ENCODE data around the gene CRAT.
"Not testable (repeated sequence)": the region's sequence is repeated elsewhere in the genome, so short reads cannot be mapped to it uniquely, and the experiment has no call there.

DNA sequence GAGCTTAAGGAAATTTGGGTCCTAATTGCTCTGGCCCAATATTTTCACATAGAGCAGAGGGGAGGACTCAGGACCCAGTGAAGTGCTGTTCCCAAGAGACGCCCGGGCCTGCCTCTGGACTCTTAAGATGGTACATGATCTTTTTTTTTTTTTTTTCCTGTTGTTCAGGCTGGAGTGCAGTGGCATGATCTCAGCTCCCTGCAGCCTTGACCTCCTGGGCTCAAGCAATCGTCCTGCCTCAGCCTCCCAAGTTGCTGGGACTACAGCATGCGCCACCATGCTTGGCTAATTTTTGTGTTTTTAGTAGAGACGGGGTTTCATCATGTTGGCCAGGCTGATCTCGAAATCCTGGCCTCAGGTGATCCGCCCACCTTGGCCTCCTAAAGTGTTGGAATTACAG, 19.7 kb upstream of the CRAT start:
- TF ChIP-seq, protein P1, sequence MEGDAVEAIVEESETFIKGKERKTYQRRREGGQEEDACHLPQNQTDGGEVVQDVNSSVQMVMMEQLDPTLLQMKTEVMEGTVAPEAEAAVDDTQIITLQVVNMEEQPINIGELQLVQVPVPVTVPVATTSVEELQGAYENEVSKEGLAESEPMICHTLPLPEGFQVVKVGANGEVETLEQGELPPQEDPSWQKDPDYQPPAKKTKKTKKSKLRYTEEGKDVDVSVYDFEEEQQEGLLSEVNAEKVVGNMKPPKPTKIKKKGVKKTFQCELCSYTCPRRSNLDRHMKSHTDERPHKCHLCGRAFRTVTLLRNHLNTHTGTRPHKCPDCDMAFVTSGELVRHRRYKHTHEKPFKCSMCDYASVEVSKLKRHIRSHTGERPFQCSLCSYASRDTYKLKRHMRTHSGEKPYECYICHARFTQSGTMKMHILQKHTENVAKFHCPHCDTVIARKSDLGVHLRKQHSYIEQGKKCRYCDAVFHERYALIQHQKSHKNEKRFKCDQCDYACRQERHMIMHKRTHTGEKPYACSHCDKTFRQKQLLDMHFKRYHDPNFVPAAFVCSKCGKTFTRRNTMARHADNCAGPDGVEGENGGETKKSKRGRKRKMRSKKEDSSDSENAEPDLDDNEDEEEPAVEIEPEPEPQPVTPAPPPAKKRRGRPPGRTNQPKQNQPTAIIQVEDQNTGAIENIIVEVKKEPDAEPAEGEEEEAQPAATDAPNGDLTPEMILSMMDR (IDR thresholded peaks at IDR 0.05) = not testable (repeated sequence)
- TF ChIP-seq POLR2A, POLR2AphosphoS5 (IDR thresholded peaks at IDR 0.05): not testable (repeated sequence)

Measured in stomach (tissue), 4 donors.